BJ (cell line): ENCODE results near the gene RGS19. TPM values are rescaled to one million over a fixed set of nuclear protein-coding genes. Genes with fewer than 3 reads are reported as not detected.

ENCODE experiments used
- CTCF ChIA-PET: fragments of 350-600 bp; formaldehyde crosslinking; extraction: SDS; loops from one replicate; lab custom pipeline; 2021; ENCODE audit warnings: antibody characterized with exemption, inconsistent platforms; lab: Yijun Ruan, JAX
- POLR2A ChIA-PET: fragments of 300-600 bp; sonication (Branson Sonifier 250); formaldehyde crosslinking; extraction: SDS; loops from one replicate; lab custom pipeline; 2021; ENCODE audit warnings: antibody characterized with exemption; lab: Charles Lee
- DNase-seq: peaks from one replicate; pipeline ENCODE4 v3.0.0-alpha.2; 2011; ENCODE audit warnings: low read depth
- H3K27me3 ChIP-seq: 2 replicates; pipeline ENCODE4 v1.6.0; 2011; ENCODE audit warnings: low read length; ENCODE audit not compliant: control insufficient read depth, insufficient read depth
- H3K36me3 ChIP-seq: 2 replicates; pipeline ENCODE4 v1.5.1; 2011; ENCODE audit warnings: low read length; ENCODE audit not compliant: control insufficient read depth, insufficient read depth
- H3K4me3 ChIP-seq: 2 replicates; pipeline ENCODE4 v1.5.1; 2011; ENCODE audit warnings: low read depth, mild to moderate bottlenecking, control low read depth, low read length
- CTCF ChIP-seq: IDR thresholded peaks from 2 replicates; pipeline ENCODE4 v1.5.1; 2011; ENCODE audit warnings: low read depth, mild to moderate bottlenecking, control low read depth, inconsistent platforms, low read length, moderate library complexity; ENCODE audit not compliant: insufficient read depth
- polyA plus RNA-seq: library from polyadenylated mRNA; depleted of rRNA; stranded (reverse); fragments of >200 nt; gene quantifications from 2 replicates; pipeline ENCODE4 v1.2.3, GENCODE V29; 2011

RGS19 gene
- polyA plus RNA-seq, 1 experiment, result 14.5 TPM

- ChIA-PET POLR2A (no interaction called here), CTCF (interaction anchor here (1.3 kb wide), 2 partner anchors 8 to 12 kb away, joined by 7 to 8 read pairs; no protein-coding TSS in a partner anchor)
- no peak overlapping the region for H3K4me3 ChIP-seq
- no peaks in the 10 kb centered on the region for H3K36me3 ChIP-seq
- TF ChIP-seq CTCF, result no peak
- peaks cover 38% of the 10 kb centered on the region for H3K27me3 ChIP-seq
- DNase-seq, result no peak
Observed at GRCh38 chr20:64045346-64046011, 33.8 kb downstream of the RGS19 start.

GRCh38 chr20:64044484-64045247, 34.7 kb downstream of the RGS19 start:
- H3K4me3 ChIP-seq, result no peak overlapping the region
- ChIA-PET POLR2A (no interaction called here), CTCF (interaction anchor here (0.8 to 1.3 kb wide), 4 partner anchors 9 to 64 kb away, joined by 3 to 8 read pairs (median 5); partner anchors contain the start of gene PRPF6)

GRCh38 chr20:64043768-64044167, 35.5 kb downstream of the RGS19 start:
- H3K4me3 ChIP-seq, result no peak overlapping the region
- POLR2A ChIA-PET, result no interaction called here
- no peak for DNase-seq
- H3K36me3 ChIP-seq, result no peaks in the 10 kb centered on the region
- peaks cover 41% of the 10 kb centered on the region for H3K27me3 ChIP-seq
- CTCF ChIA-PET, result interaction anchor here (0.8 to 1.3 kb wide), 2 partner anchors 14 to 15 kb away, joined by 3 to 8 read pairs; no protein-coding TSS in a partner anchor
- no peak for TF ChIP-seq CTCF

More at GRCh38 chr20:64044484-64045247, 34.7 kb downstream of the RGS19 start:
- H3K36me3 ChIP-seq, result no peaks in the 10 kb centered on the region
- no peak for TF ChIP-seq CTCF
- DNase-seq, result no peak
- peaks cover 41% of the 10 kb centered on the region for H3K27me3 ChIP-seq

GRCh38 chr20:64042054-64042781, 37.1 kb downstream of the RGS19 start:
- Histone ChIP-seq H3K4me3 (peak overlapping the region; percentile 38), H3K27me3 (peaks cover 34% of the 10 kb centered on the region), H3K36me3 (no peaks in the 10 kb centered on the region)
- CTCF ChIA-PET, result interaction anchor here (5.0 kb wide), 1 partner anchor 13 kb away, joined by 76 read pairs; no protein-coding TSS in a partner anchor
- DNase-seq, result no peak
- POLR2A ChIA-PET, result no interaction called here
- no peak for TF ChIP-seq CTCF

- Histone ChIP-seq H3K4me3 (no peak overlapping the region; the same call in 1 of the 2 replicates), H3K36me3 (no peaks in the 10 kb centered on the region), H3K27me3 (peaks cover 30% of the 10 kb centered on the region)
- ChIA-PET CTCF (interaction anchor here (1.0 to 5.0 kb wide), 2 partner anchors 14 kb away, joined by 3 to 76 read pairs; no protein-coding TSS in a partner anchor), POLR2A (no interaction called here)
- no peak for DNase-seq
- no peak for TF ChIP-seq CTCF
Observed at GRCh38 chr20:64041781-64042053, 37.6 kb downstream of the RGS19 start.
